Stimulated activated naive CD8-positive, alpha-beta T cell treated with anti-CD3 and anti-CD28 coated beads, Interleukin-15, amount 100 ng/mL, for 72 hours (primary cell): ENCODE data around the gene EFNA2.
A peak's percentile ranks its signal among the peaks of the same experiment; 100 is the strongest.

Experiments used
- ATAC-seq: fragments of 150-1000 bp; cut with Tn5 transposase; 2 replicates; pipeline ENCODE4 v1.10.0; 2021; ENCODE audit warnings: mild to moderate bottlenecking, moderate library complexity
- DNase-seq, 2 donors: peaks; one replicate each; pipeline ENCODE4 v3.0.0; 2021 to 2022
- H3K27ac Mint-ChIP-seq, 2 donors: one replicate each; pipeline ENCODE4 v1.8.0; 2022; ENCODE audit warnings: mild to moderate bottlenecking in 2 of 2, mixed read lengths in 2 of 2, moderate library complexity in 2 of 2
- H3K27me3 Mint-ChIP-seq: one replicate; pipeline ENCODE4 v1.8.0; 2022; ENCODE audit warnings: mixed read lengths
- H3K4me1 Mint-ChIP-seq: one replicate; pipeline ENCODE4 v1.8.0; 2022; ENCODE audit warnings: mild to moderate bottlenecking, mixed read lengths
- H3K4me3 Mint-ChIP-seq, 2 donors: one replicate each; pipeline ENCODE4 v1.8.0; 2022; ENCODE audit warnings: mild to moderate bottlenecking in 2 of 2, mixed read lengths in 2 of 2, moderate library complexity in 1 of 2
- H3K9me3 Mint-ChIP-seq, 2 donors: one replicate each; pipeline ENCODE4 v1.8.0; 2022; ENCODE audit warnings: mixed read lengths in 2 of 2

The EFNA2 gene

GRCh38 chr19:1254530-1255185 is 31.0 kb upstream of the EFNA2 start:
- H3K4me3 Mint-ChIP-seq: peak overlapping the region in 1 of 2 donors; percentile 10
- ATAC-seq (no peak), DNase-seq (no peak)
- no peaks in the 10 kb centered on the region for H3K27me3 Mint-ChIP-seq
- peak overlapping the region in 1 of 2 donors; percentile 44 for H3K27ac Mint-ChIP-seq
- no peaks in the 10 kb centered on the region for H3K9me3 Mint-ChIP-seq
- H3K4me1 Mint-ChIP-seq: peaks cover 59% of the 10 kb centered on the region

GRCh38 chr19:1255186-1256161 is 30.2 kb upstream of the EFNA2 start:
- H3K4me1 Mint-ChIP-seq: peaks cover 63% of the 10 kb centered on the region

GRCh38 chr19:1256646-1257474 is 28.8 kb upstream of the EFNA2 start:
- Mint-ChIP-seq H3K4me3 (peak overlapping the region; percentile 28 to 70), H3K9me3 (no peaks in the 10 kb centered on the region), H3K27ac (no peak overlapping the region), H3K4me1 (peaks cover 69% of the 10 kb centered on the region), H3K27me3 (no peaks in the 10 kb centered on the region)
- DNase-seq (no peak), ATAC-seq (no peak)

More at GRCh38 chr19:1255186-1256161, 30.2 kb upstream of the EFNA2 start:
- Mint-ChIP-seq H3K4me3 (no peak overlapping the region), H3K27ac (peak overlapping the region in 1 of 2 donors; percentile 76), H3K9me3 (no peaks in the 10 kb centered on the region), H3K27me3 (no peaks in the 10 kb centered on the region)
- no peak for DNase-seq
- ATAC-seq: no peak

- Mint-ChIP-seq H3K4me1 (peaks cover 77% of the 10 kb centered on the region), H3K9me3 (no peaks in the 10 kb centered on the region), H3K4me3 (peak overlapping the region; percentile 70 to 95), H3K27ac (peak overlapping the region in 1 of 2 donors; percentile 91), H3K27me3 (no peaks in the 10 kb centered on the region)
- DNase-seq (no peak), ATAC-seq (no peak)
Measured at GRCh38 chr19:1257475-1258162, 28.1 kb upstream of the EFNA2 start.

GRCh38 chr19:1258163-1258492 is 27.5 kb upstream of the EFNA2 start:
- Mint-ChIP-seq H3K27ac (peak overlapping the region in 1 of 2 donors; percentile 91), H3K4me3 (peak overlapping the region; percentile 70 to 95), H3K27me3 (no peaks in the 10 kb centered on the region), H3K4me1 (peaks cover 81% of the 10 kb centered on the region), H3K9me3 (no peaks in the 10 kb centered on the region)
- no peak for DNase-seq
- ATAC-seq: no peak

- ATAC-seq (no peak), DNase-seq (no peak)
- Mint-ChIP-seq H3K4me3 (peak overlapping the region; percentile 95 to 100), H3K9me3 (no peaks in the 10 kb centered on the region), H3K27ac (peak overlapping the region; percentile 92 to 93), H3K4me1 (peaks cover 81% of the 10 kb centered on the region), H3K27me3 (no peaks in the 10 kb centered on the region)
Measured at GRCh38 chr19:1258707-1259205, 26.9 kb upstream of the EFNA2 start.

- H3K9me3 Mint-ChIP-seq: no peaks in the 10 kb centered on the region
- ATAC-seq: peak; percentile 52
- no peaks in the 10 kb centered on the region for H3K27me3 Mint-ChIP-seq
- H3K4me1 Mint-ChIP-seq: peaks cover 85% of the 10 kb centered on the region
- peak overlapping the region; percentile 95 to 100 for H3K4me3 Mint-ChIP-seq
- peak; percentile 73 to 79 for DNase-seq
- peak overlapping the region; percentile 92 to 99 for H3K27ac Mint-ChIP-seq
Measured at GRCh38 chr19:1259206-1259875, 26.3 kb upstream of the EFNA2 start.

- Mint-ChIP-seq H3K27me3 (no peaks in the 10 kb centered on the region), H3K4me3 (peak overlapping the region; percentile 95 to 100), H3K27ac (peak overlapping the region; percentile 94 to 99), H3K4me1 (peaks cover 85% of the 10 kb centered on the region), H3K9me3 (no peaks in the 10 kb centered on the region)
- ATAC-seq: peak; percentile 63
- DNase-seq: peak; percentile 73 to 82
Measured at GRCh38 chr19:1259876-1260748, 25.6 kb upstream of the EFNA2 start.

GRCh38 chr19:1260749-1261537 is 24.7 kb upstream of the EFNA2 start:
- H3K4me3 Mint-ChIP-seq: peak overlapping the region; percentile 95 to 100
- peaks cover 85% of the 10 kb centered on the region for H3K4me1 Mint-ChIP-seq
- DNase-seq (peak; percentile 98), ATAC-seq (peak; percentile 82)
- peak overlapping the region; percentile 84 to 98 for H3K27ac Mint-ChIP-seq
- H3K9me3 Mint-ChIP-seq: no peaks in the 10 kb centered on the region
- H3K27me3 Mint-ChIP-seq: no peaks in the 10 kb centered on the region

- H3K9me3 Mint-ChIP-seq: no peaks in the 10 kb centered on the region
- DNase-seq (peak; percentile 59 to 61), ATAC-seq (peak; percentile 0)
- H3K4me3 Mint-ChIP-seq: peak overlapping the region; percentile 95 to 100
- peak overlapping the region; percentile 84 to 98 for H3K27ac Mint-ChIP-seq
- no peaks in the 10 kb centered on the region for H3K27me3 Mint-ChIP-seq
- H3K4me1 Mint-ChIP-seq: peaks cover 83% of the 10 kb centered on the region
Measured at GRCh38 chr19:1261538-1261797, 24.2 kb upstream of the EFNA2 start.

GRCh38 chr19:1261798-1262622 is 23.7 kb upstream of the EFNA2 start:
- no peaks in the 10 kb centered on the region for H3K9me3 Mint-ChIP-seq
- H3K27ac Mint-ChIP-seq: peak overlapping the region; percentile 84 to 98
- ATAC-seq: no peak
- peak overlapping the region; percentile 95 to 100 for H3K4me3 Mint-ChIP-seq
- H3K27me3 Mint-ChIP-seq: no peaks in the 10 kb centered on the region
- DNase-seq: no peak
- H3K4me1 Mint-ChIP-seq: peaks cover 81% of the 10 kb centered on the region

GRCh38 chr19:1262623-1263123 is 23.0 kb upstream of the EFNA2 start:
- DNase-seq: no peak

More at GRCh38 chr19:1262623-1263123, 23.0 kb upstream of the EFNA2 start:
- H3K4me1 Mint-ChIP-seq: peaks cover 82% of the 10 kb centered on the region
- ATAC-seq: no peak
- H3K27me3 Mint-ChIP-seq: no peaks in the 10 kb centered on the region
- no peak overlapping the region for H3K27ac Mint-ChIP-seq
- H3K4me3 Mint-ChIP-seq: peak overlapping the region; percentile 85
- H3K9me3 Mint-ChIP-seq: no peaks in the 10 kb centered on the region
